Parathyroid adenoma (tissue), 2 donors: ENCODE data around the gene BCORL1.

Source experiments
- H2AFZ ChIP-seq: fragments of 300-600 bp; sonication (generic); one replicate; pipeline ENCODE4 v1.7.0; 2017; ENCODE audit warnings: antibody characterized with exemption, mild to moderate bottlenecking
- H3K27ac ChIP-seq: fragments of 300-600 bp; sonication (generic); one replicate; pipeline ENCODE4 v1.7.0; 2017
- H3K27me3 ChIP-seq: fragments of 300-600 bp; sonication (generic); one replicate; pipeline ENCODE4 v1.7.0; 2017; ENCODE audit warnings: low read length; ENCODE audit not compliant: control insufficient read depth, insufficient read depth
- H3K36me3 ChIP-seq: fragments of 300-600 bp; sonication (generic); one replicate; pipeline ENCODE4 v1.7.0; 2017; ENCODE audit warnings: low read length; ENCODE audit not compliant: control insufficient read depth, insufficient read depth
- H3K4me1 ChIP-seq: fragments of 300-600 bp; sonication (generic); one replicate; pipeline ENCODE4 v1.7.0; 2017; ENCODE audit warnings: control low read depth
- H3K4me2 ChIP-seq: fragments of 300-600 bp; sonication (generic); one replicate; pipeline ENCODE4 v1.7.0; 2017; ENCODE audit warnings: low read length
- H3K4me3 ChIP-seq: fragments of 300-600 bp; sonication (generic); one replicate; pipeline ENCODE4 v1.7.0; 2017; ENCODE audit warnings: low read depth, low read length
- H3K79me2 ChIP-seq: fragments of 300-600 bp; sonication (generic); one replicate; pipeline ENCODE4 v1.7.0; 2017; ENCODE audit warnings: control low read depth
- H3K9ac ChIP-seq: fragments of 300-600 bp; sonication (generic); one replicate; pipeline ENCODE4 v1.7.0; 2017; ENCODE audit warnings: mild to moderate bottlenecking
- H3K9me3 ChIP-seq: fragments of 300-600 bp; sonication (generic); one replicate; pipeline ENCODE4 v1.7.0; 2017; ENCODE audit warnings: low read length; ENCODE audit not compliant: control insufficient read depth
- TF ChIP-seq, protein P1 (sequence below): fragments of 300-600 bp; sonication (generic); IDR thresholded peaks from one replicate; pipeline ENCODE4 v1.7.0; 2017; ENCODE audit warnings: antibody characterized with exemption, mild to moderate bottlenecking
- donor health status: primary hyperparathyroidism.

The BCORL1 gene

DNA sequence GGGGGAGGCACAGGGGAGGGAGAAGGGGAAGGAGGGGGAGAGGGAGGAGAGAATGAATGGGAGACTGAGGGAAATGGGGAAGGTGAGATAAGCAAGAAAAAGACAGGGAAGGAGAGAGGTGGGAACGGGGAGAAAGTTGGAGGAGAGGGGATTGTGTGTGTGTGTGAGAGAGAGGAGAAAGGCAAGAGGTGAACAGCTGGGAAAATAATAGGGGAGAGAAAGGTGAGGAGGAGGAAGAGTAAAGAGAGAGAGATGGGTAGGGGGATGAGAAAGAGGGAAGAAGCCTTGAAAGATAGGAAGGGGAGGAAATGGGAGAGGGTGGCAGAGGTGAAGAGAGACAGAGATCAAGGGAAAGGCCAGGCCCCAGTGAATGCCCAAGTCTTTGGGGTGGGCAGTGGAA lies 20.1 kb downstream of the BCORL1 start:
- no peak overlapping the region for H3K4me2 ChIP-seq
- H2AFZ ChIP-seq, result no peak overlapping the region
- H3K9ac ChIP-seq, result no peak overlapping the region
- no peak overlapping the region for H3K4me3 ChIP-seq
- H3K27ac ChIP-seq, result no peak overlapping the region
- H3K9me3 ChIP-seq, result no peaks in the 10 kb centered on the region
- no peaks in the 10 kb centered on the region for H3K36me3 ChIP-seq
- H3K27me3 ChIP-seq, result no peaks in the 10 kb centered on the region
- TF ChIP-seq, protein P1, sequence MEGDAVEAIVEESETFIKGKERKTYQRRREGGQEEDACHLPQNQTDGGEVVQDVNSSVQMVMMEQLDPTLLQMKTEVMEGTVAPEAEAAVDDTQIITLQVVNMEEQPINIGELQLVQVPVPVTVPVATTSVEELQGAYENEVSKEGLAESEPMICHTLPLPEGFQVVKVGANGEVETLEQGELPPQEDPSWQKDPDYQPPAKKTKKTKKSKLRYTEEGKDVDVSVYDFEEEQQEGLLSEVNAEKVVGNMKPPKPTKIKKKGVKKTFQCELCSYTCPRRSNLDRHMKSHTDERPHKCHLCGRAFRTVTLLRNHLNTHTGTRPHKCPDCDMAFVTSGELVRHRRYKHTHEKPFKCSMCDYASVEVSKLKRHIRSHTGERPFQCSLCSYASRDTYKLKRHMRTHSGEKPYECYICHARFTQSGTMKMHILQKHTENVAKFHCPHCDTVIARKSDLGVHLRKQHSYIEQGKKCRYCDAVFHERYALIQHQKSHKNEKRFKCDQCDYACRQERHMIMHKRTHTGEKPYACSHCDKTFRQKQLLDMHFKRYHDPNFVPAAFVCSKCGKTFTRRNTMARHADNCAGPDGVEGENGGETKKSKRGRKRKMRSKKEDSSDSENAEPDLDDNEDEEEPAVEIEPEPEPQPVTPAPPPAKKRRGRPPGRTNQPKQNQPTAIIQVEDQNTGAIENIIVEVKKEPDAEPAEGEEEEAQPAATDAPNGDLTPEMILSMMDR, result no peak
- no peaks in the 10 kb centered on the region for H3K79me2 ChIP-seq
- H3K4me1 ChIP-seq, result no peaks in the 10 kb centered on the region

DNA sequence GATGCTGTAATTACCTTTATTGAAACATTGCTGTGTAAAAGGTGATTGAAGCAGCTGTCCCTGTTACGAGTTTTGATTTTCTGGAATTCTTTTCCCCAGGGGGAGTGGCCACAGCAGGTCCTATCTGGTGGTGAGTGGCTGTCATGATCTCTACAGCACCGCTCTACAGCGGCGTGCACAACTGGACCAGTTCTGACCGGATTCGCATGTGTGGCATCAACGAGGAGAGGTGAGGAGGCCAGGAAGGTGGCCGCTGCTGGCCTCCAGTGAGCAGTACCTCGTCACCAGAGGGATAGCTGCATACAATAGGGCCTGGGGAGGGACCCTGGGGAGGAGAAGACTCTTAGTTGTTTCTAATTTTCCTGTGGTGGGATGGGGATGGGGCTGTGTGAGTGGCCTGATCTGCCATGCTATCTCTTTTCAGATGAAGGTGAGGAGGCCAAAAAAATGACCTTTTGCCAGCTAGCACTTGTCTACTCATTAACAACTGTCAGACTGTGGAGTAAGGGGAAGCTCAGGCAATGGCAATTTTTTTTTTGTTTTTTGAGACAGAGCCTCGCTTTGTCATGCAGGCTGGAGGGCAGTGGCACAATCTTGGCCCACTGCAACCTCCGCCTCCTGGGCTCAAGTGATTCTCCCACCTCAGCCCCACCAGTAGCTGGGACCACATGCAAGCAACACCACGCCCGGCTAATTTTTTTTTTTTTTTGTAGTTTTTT lies 22.8 kb downstream of the BCORL1 start:
- no peak overlapping the region for H3K9ac ChIP-seq
- H3K36me3 ChIP-seq, result no peaks in the 10 kb centered on the region
- no peaks in the 10 kb centered on the region for H3K79me2 ChIP-seq
- H3K9me3 ChIP-seq, result no peaks in the 10 kb centered on the region
- no peak overlapping the region for H2AFZ ChIP-seq
- TF ChIP-seq, protein P1, result no peak
- no peaks in the 10 kb centered on the region for H3K27me3 ChIP-seq
- no peaks in the 10 kb centered on the region for H3K4me1 ChIP-seq
- H3K4me2 ChIP-seq, result no peak overlapping the region
- no peak overlapping the region for H3K4me3 ChIP-seq
- H3K27ac ChIP-seq, result no peak overlapping the region

DNA sequence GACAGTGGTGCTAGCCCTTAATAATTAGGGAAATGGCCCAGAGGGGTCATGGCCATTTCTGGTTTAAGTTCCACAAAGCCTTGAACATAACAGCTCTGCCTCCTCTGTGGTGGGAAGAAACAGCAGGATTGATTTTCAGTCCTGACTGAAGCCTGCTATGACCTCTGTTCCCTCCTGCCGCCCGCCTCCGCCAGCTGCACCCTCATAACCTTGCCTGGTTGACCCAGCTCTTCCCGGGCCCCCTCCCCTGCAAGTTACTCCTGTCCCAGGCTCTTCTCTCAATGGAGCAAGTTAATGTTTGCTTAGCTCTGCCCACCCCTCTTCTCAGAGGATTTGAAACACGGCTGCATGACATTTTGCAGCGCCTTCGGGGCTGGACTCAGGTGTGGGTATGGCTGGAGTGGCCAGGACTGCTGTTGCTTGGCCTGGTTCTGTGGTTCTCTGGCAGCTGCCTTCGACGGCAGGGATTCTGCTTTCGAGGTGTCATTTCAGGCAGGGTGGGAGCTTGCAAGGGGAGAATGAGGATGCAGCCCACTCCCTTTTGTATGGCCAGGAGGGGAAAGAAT lies 27.3 kb downstream of the BCORL1 start:
- no peak overlapping the region for H3K4me2 ChIP-seq
- no peaks in the 10 kb centered on the region for H3K9me3 ChIP-seq
- H3K36me3 ChIP-seq, result no peaks in the 10 kb centered on the region
- H3K79me2 ChIP-seq, result no peaks in the 10 kb centered on the region
- TF ChIP-seq, protein P1, result no peak
- H3K4me3 ChIP-seq, result no peak overlapping the region
- H2AFZ ChIP-seq, result no peak overlapping the region
- no peak overlapping the region for H3K9ac ChIP-seq
- H3K27ac ChIP-seq, result no peak overlapping the region
- H3K4me1 ChIP-seq, result no peaks in the 10 kb centered on the region
- no peaks in the 10 kb centered on the region for H3K27me3 ChIP-seq

GRCh38 chrX:130012683-130013082 lies 30.2 kb downstream of the BCORL1 start:
- H3K9me3 ChIP-seq, result no peaks in the 10 kb centered on the region
- H2AFZ ChIP-seq, result no peak overlapping the region
- H3K9ac ChIP-seq, result no peak overlapping the region
- no peaks in the 10 kb centered on the region for H3K36me3 ChIP-seq
- H3K79me2 ChIP-seq, result no peaks in the 10 kb centered on the region
- no peak overlapping the region for H3K4me2 ChIP-seq
- TF ChIP-seq, protein P1, result no peak
- H3K27me3 ChIP-seq, result no peaks in the 10 kb centered on the region
- no peak overlapping the region for H3K27ac ChIP-seq
- no peaks in the 10 kb centered on the region for H3K4me1 ChIP-seq
- no peak overlapping the region for H3K4me3 ChIP-seq

DNA sequence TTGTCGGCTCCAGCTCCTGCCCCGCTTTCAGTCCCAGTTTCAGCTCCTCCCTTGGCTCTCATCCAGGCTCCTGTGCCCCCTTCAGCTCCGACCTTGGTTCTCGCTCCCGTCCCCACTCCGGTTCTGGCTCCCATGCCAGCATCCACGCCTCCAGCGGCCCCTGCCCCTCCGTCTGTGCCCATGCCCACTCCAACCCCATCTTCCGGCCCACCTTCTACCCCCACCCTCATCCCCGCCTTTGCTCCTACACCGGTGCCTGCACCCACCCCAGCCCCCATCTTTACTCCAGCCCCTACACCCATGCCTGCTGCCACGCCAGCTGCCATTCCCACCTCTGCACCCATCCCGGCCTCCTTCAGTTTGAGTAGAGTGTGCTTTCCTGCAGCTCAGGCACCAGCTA lies 31.2 kb downstream of the BCORL1 start:
- TF ChIP-seq, protein P1, result no peak
- H3K27ac ChIP-seq, result no peak overlapping the region
- H3K4me1 ChIP-seq, result no peaks in the 10 kb centered on the region
- no peaks in the 10 kb centered on the region for H3K27me3 ChIP-seq
- H3K79me2 ChIP-seq, result no peaks in the 10 kb centered on the region
- no peak overlapping the region for H3K4me2 ChIP-seq
- no peak overlapping the region for H2AFZ ChIP-seq
- H3K9ac ChIP-seq, result no peak overlapping the region
- no peak overlapping the region for H3K4me3 ChIP-seq
- H3K9me3 ChIP-seq, result no peaks in the 10 kb centered on the region
- H3K36me3 ChIP-seq, result no peaks in the 10 kb centered on the region
